GM12865 (cell line): ENCODE results near the gene HAUS5.
A peak's percentile ranks its signal among the peaks of the same experiment; 100 is the strongest.

Experiments
- DNase-seq: peaks from one replicate; pipeline ENCODE4 v3.0.0; 2010; ENCODE audit warnings: low read depth
- H3K4me3 ChIP-seq: 2 replicates; pipeline ENCODE4 v1.5.1; 2011; ENCODE audit warnings: mild to moderate bottlenecking, low read depth, low read length, control low read depth
- CTCF ChIP-seq: IDR thresholded peaks from 2 replicates; pipeline ENCODE4 v1.5.1; 2011; ENCODE audit warnings: low read length, control low read depth, low read depth, inconsistent platforms; ENCODE audit not compliant: insufficient read depth; ENCODE audit errors: missing control alignments

The HAUS5 gene

GRCh38 chr19:35620001-35620400, 7.5 kb downstream of the HAUS5 start:
- TF ChIP-seq CTCF = no peak
- DNase-seq = no peak
- no peak overlapping the region for H3K4me3 ChIP-seq

GRCh38 chr19:35621708-35622107, 9.2 kb downstream of the HAUS5 start:
- no peak for DNase-seq
- no peak overlapping the region for H3K4me3 ChIP-seq
- no peak for TF ChIP-seq CTCF

- DNase-seq = no peak
- no peak overlapping the region for H3K4me3 ChIP-seq
- no peak for TF ChIP-seq CTCF
These were observed 10.2 kb downstream of the HAUS5 start for GRCh38 chr19:35622750-35623149.

GRCh38 chr19:35623327-35624010, 10.9 kb downstream of the HAUS5 start:
- no peak overlapping the region for H3K4me3 ChIP-seq
- DNase-seq = no peak
- TF ChIP-seq CTCF = no peak

GRCh38 chr19:35628264-35628564, 15.7 kb downstream of the HAUS5 start:
- no peak for DNase-seq
- H3K4me3 ChIP-seq = peak overlapping the region; percentile 75
- TF ChIP-seq CTCF = no peak

- TF ChIP-seq CTCF = no peak
- peak; percentile 99 for DNase-seq
These were observed 16.2 kb downstream of the HAUS5 start, which contains the start of gene RBM42 for GRCh38 chr19:35628565-35629331. Gene RBM42 (plus strand): TSS chr19:35629036. CDS start chr19:35629154, 118 bp downstream.

More at GRCh38 chr19:35628565-35629331, 16.2 kb downstream of the HAUS5 start, which contains the start of gene RBM42:
- peak within 1 kb of the TSS; percentile 75 for H3K4me3 ChIP-seq
